Activated naive CD8-positive, alpha-beta T cell treated with anti-CD3 and anti-CD28 coated beads, Interleukin-2, amount 50 U/mL, for 24 hours (primary cell): ENCODE results near the gene PDGFC.

Experiments
- ATAC-seq: fragments of 150-1000 bp; cut with Tn5 transposase; one replicate; pipeline ENCODE4 v1.10.0; 2021
- DNase-seq: peaks from one replicate; pipeline ENCODE4 v3.0.0; 2021
- H3K27ac Mint-ChIP-seq: one replicate; pipeline ENCODE4 v1.8.0; 2021; ENCODE audit warnings: mild to moderate bottlenecking, mixed read lengths
- H3K27me3 Mint-ChIP-seq: one replicate; pipeline ENCODE4 v1.8.0; 2021; ENCODE audit warnings: mixed read lengths
- H3K36me3 Mint-ChIP-seq: one replicate; pipeline ENCODE4 v1.8.0; 2021; ENCODE audit warnings: low read depth, mixed read lengths
- H3K4me1 Mint-ChIP-seq: one replicate; pipeline ENCODE4 v1.8.0; 2021; ENCODE audit warnings: mixed read lengths
- H3K4me3 Mint-ChIP-seq: one replicate; pipeline ENCODE4 v1.8.0; 2021; ENCODE audit warnings: mild to moderate bottlenecking, moderate library complexity, mixed read lengths
- H3K9me3 Mint-ChIP-seq: one replicate; pipeline ENCODE4 v1.8.0; 2021; ENCODE audit warnings: mixed read lengths

PDGFC gene

DNA sequence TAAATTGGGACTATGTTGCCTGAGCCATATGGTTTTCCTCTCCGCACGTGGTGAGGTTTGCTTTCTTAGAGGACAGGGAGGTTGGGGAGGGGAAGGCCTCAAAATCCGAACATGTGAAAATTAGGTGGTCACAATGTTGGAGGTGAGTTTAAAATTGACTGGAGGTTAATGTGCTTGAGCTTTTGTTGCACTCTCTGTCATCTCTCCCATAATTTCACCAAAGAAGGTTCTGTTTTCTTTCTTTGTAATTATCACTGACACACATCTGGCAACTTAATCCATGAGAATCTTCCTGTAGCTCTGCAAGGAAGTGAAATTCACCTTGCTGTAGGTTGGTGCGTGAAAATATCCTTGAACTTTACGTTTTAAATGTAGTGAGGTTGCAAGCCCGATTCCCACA lies 225.5 kb downstream of the PDGFC start:
- no peaks in the 10 kb centered on the region for H3K4me1 Mint-ChIP-seq
- no peak overlapping the region for H3K4me3 Mint-ChIP-seq
- H3K9me3 Mint-ChIP-seq, result peaks cover 17% of the 10 kb centered on the region
- H3K27ac Mint-ChIP-seq, result no peak overlapping the region
- H3K36me3 Mint-ChIP-seq, result no peaks in the 10 kb centered on the region
- H3K27me3 Mint-ChIP-seq, result no peaks in the 10 kb centered on the region
- no peak for DNase-seq
- ATAC-seq, result no peak

DNA sequence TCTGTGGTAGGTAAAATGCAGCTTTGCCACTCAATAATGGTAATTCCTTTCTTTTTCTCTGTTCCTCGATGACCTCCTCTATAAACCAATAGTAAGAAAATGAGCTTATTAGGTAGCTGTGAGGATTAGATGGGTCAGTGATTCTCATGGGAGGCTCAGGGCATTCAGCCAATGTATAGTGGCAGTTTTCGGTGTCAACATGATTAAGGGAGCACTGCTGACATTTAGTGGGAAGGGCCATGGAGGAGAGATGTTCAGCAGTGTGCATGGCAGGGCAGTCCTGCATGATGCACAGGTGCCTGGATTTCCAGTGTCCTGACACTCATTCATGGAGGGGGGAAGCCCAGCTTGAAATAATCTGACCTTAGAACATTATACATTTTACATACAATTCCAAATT lies 232.8 kb downstream of the PDGFC start:
- H3K4me1 Mint-ChIP-seq, result no peaks in the 10 kb centered on the region
- no peaks in the 10 kb centered on the region for H3K27me3 Mint-ChIP-seq
- H3K4me3 Mint-ChIP-seq, result no peak overlapping the region
- peaks cover 15% of the 10 kb centered on the region for H3K9me3 Mint-ChIP-seq
- H3K36me3 Mint-ChIP-seq, result no peaks in the 10 kb centered on the region
- DNase-seq (no peak), ATAC-seq (no peak)
- H3K27ac Mint-ChIP-seq, result no peak overlapping the region

DNA sequence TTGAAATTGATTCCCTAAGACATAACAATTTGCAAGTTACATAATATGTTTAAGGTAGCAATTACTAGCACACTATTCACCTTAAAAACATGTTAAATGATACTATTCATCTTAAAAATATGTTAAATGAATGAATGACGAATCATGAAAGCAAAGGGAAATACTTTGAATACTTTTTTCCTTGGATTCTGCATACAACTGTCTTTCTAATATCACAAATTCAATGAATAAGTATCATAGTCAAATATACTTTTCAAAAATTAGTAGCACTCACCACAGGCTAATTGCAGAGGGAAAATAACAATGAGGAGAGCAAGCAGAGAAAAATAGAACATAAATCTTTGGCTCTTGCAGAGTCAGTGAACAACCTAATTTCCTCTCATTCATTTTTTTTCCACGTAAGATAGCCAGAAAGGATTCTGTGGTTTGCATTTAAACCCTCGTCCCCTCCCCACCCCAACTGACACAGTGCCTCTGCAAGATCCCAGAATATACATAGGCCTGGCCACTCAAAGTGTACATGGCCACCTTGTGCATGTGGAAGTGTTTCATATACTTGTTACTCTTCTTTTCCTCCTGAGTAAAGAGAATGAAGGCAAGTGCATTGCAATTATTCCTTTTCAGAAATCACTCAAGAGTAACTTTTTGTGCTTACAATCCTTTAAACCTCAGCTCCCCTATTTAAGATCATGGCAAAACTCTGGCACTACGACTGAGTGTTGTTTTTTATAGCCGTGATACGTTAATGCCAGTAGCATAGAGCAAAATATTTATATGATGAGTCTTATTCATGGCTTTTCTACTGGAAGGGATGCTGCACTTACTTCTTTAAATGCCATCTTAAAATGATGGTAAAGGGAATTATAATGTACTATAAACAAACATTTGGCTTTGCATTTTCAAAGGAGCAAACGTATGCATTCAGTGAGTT lies 236.4 kb downstream of the PDGFC start:
- Mint-ChIP-seq H3K27me3 (no peaks in the 10 kb centered on the region), H3K4me3 (no peak overlapping the region), H3K27ac (no peak overlapping the region), H3K36me3 (no peaks in the 10 kb centered on the region), H3K9me3 (peaks cover 15% of the 10 kb centered on the region), H3K4me1 (no peaks in the 10 kb centered on the region)
- ATAC-seq (no peak), DNase-seq (no peak)

DNA sequence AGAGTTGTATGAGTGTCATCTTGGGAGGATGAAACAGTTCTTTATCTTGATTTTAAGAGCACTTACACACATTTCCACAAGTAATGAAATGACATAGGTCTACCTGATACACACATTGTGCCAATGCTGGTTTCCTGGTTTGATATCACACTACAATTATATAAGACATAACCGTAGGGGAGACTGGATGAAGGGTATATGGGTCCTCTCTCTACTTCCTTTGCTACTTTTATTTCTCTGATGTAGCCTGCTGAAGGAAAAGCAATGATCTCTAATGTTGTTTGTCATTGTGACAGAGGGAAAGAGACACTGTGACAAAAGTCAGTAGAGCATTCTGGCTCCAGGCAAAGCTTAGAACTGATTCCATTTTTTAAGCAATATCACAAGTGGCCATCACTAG lies 238.0 kb downstream of the PDGFC start:
- Mint-ChIP-seq H3K4me3 (no peak overlapping the region), H3K27ac (no peak overlapping the region), H3K9me3 (peaks cover 26% of the 10 kb centered on the region), H3K4me1 (no peaks in the 10 kb centered on the region), H3K36me3 (no peaks in the 10 kb centered on the region), H3K27me3 (no peaks in the 10 kb centered on the region)
- DNase-seq (no peak), ATAC-seq (no peak)

DNA sequence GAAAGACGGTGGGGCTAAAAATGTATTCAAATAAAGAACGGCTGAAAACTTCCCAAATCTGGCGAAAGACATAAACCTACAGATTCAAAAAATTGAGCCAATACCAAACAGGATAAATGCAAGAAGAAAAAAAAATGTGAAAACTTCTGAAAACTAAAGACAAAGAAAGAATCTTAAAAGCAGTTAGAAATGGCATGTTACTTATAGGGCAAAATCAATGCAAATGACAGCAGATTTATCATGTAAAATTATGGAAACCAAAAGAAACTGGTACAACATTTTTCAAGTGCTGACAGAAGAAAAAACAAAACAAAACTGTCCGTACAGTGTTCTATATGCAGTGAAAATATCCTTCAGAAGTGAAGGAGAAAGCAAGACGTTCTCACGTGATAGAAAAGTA lies 239.0 kb downstream of the PDGFC start:
- no peak overlapping the region for H3K27ac Mint-ChIP-seq
- H3K4me1 Mint-ChIP-seq, result no peaks in the 10 kb centered on the region
- no peak overlapping the region for H3K4me3 Mint-ChIP-seq
- H3K27me3 Mint-ChIP-seq, result no peaks in the 10 kb centered on the region
- ATAC-seq (no peak), DNase-seq (no peak)
- peaks cover 26% of the 10 kb centered on the region for H3K9me3 Mint-ChIP-seq
- H3K36me3 Mint-ChIP-seq, result no peaks in the 10 kb centered on the region

DNA sequence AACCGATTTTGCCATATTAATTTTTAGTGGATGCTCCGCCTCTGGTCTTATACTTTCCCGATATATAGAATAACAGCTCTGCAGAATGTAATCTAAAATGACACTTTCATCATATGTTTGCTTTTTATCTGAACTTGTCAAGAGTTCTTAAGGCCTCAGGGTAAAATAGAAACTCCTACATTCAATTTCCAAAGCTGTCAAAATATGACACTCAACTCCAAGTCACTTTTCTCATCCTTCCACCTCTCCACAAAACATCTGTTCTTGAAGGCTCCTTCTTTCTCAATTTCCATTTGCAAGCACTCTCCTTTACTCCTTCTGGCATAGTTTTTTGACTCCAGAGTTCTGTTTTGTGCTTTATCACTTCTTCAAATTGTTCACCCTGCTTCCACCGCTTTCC lies 242.2 kb downstream of the PDGFC start:
- ATAC-seq, result no peak

DNA sequence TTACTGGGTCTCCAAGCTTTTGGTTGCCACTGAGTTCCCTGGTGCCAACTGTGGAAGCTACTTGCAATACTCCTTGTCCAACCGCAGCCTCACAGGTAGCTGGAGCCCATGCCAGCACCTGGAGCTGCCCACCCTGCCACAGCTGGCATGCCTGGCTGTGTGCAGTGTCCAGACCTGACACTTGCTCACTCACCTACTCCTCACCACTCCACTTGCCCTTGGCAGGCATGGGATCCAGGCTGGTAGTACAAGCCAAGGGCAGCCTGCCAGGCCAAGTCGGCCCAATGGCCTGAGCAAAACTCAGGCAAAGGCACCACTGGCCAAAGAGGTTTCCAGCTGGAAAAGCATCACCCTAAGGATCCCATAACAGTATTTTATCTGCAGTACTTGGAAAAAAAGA lies 246.3 kb downstream of the PDGFC start:
- no peak for DNase-seq
- no peak overlapping the region for H3K4me3 Mint-ChIP-seq
- no peak for ATAC-seq
- H3K4me1 Mint-ChIP-seq, result no peaks in the 10 kb centered on the region
- peaks cover 11% of the 10 kb centered on the region for H3K9me3 Mint-ChIP-seq
- H3K27me3 Mint-ChIP-seq, result no peaks in the 10 kb centered on the region
- H3K36me3 Mint-ChIP-seq, result no peaks in the 10 kb centered on the region
- H3K27ac Mint-ChIP-seq, result no peak overlapping the region

More for the DNA sequence above, 242.2 kb downstream of the PDGFC start:
- Mint-ChIP-seq H3K36me3 (no peaks in the 10 kb centered on the region), H3K27me3 (no peaks in the 10 kb centered on the region), H3K9me3 (peaks cover 22% of the 10 kb centered on the region), H3K4me1 (no peaks in the 10 kb centered on the region), H3K4me3 (no peak overlapping the region), H3K27ac (no peak overlapping the region)
- DNase-seq, result no peak

DNA sequence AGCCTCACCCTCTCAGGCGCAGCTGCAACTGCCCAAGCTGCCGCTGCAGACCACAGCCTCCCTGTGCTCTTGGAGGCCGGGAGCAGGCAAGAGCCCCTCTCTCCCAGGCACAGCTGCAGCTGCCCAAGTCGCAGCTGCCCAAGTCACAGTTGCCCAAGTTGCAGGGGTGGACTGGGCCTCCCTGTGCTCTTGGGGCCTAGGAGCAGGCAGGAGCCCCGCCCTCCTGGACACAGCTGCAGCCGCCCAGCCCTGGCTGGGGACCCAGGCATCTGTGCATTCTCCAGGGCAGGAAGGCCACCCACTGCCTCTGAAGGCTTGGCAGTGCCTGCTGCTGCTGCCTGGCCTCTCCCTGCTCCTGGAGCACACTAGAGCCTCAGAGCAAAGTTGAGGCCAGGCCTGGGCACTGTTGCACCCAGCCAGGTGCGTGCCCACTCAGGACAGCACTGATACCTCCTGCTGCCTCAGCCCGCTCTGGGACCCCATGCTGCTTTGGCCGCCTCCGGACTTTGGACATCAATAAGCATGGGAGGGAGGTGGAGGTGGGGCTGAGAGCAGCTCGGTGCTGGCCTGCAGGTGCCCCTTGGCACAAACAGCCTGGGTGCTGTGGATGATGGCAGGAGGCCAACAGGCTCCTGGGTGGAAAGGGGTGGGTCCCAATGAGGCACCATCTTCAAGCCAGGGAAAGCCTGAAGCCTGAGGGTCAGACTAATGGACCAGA lies 247.5 kb downstream of the PDGFC start:
- no peak overlapping the region for H3K27ac Mint-ChIP-seq
- DNase-seq, result no peak

DNA sequence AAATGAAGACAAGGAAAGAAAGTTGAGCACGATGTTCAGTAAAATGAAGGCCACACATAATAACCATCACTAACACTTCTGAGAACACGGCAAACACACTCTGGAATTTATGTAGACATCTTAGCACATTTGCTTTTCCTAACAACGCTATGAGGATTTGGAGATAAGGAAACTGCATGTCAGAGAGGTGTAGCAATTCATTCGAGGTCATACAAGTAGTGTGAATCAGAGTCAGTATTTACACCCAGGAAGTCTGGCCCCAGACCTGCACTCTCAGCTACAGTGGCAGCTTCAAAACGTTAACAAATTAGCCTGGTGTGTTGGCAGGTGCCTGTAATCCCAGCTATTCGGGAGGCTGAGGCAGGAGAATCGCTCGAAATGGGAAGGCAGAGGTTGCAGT lies 253.4 kb downstream of the PDGFC start:
- H3K27me3 Mint-ChIP-seq, result no peaks in the 10 kb centered on the region
- no peaks in the 10 kb centered on the region for H3K4me1 Mint-ChIP-seq
- no peak overlapping the region for H3K4me3 Mint-ChIP-seq
- DNase-seq, result no peak
- H3K36me3 Mint-ChIP-seq, result no peaks in the 10 kb centered on the region
- H3K27ac Mint-ChIP-seq, result no peak overlapping the region
- ATAC-seq, result no peak
- H3K9me3 Mint-ChIP-seq, result peaks cover 14% of the 10 kb centered on the region

More for the DNA sequence above, 247.5 kb downstream of the PDGFC start:
- ATAC-seq, result no peak
- H3K4me3 Mint-ChIP-seq, result no peak overlapping the region
- H3K27me3 Mint-ChIP-seq, result no peaks in the 10 kb centered on the region
- no peaks in the 10 kb centered on the region for H3K36me3 Mint-ChIP-seq
- H3K9me3 Mint-ChIP-seq, result peaks cover 14% of the 10 kb centered on the region
- H3K4me1 Mint-ChIP-seq, result no peaks in the 10 kb centered on the region

DNA sequence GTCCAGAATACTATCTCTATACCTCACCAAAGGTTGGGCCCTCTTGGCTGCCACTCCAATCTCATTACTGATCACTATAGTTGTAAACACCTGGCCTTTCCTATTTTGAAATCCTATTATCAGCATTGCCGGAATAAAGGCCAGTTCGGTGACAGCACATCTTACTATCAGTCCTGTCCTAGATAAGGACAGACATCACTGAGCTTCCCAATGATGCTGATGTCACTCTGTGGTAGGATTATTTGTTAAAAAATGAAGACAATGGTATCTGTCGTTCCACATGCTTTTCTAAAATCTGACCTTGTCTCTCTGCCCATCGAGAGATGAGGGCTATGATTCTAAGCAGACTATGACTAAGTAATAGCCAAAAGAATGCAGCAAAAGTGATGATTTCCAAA lies 260.4 kb downstream of the PDGFC start:
- Mint-ChIP-seq H3K27ac (no peak overlapping the region), H3K27me3 (no peaks in the 10 kb centered on the region), H3K4me3 (no peak overlapping the region), H3K36me3 (no peaks in the 10 kb centered on the region), H3K4me1 (no peaks in the 10 kb centered on the region), H3K9me3 (peaks cover 5% of the 10 kb centered on the region)
- no peak for ATAC-seq
- no peak for DNase-seq
